Measurements from ENCODE around the gene PI4K2B. TPM values are rescaled to one million over a fixed set of nuclear protein-coding genes. Genes with fewer than 3 reads are reported as not detected.

PI4K2B gene
- total RNA-seq, 4 donors from 2014 or later: 34.3 to 53.7 (median 49.1) TPM

DNA sequence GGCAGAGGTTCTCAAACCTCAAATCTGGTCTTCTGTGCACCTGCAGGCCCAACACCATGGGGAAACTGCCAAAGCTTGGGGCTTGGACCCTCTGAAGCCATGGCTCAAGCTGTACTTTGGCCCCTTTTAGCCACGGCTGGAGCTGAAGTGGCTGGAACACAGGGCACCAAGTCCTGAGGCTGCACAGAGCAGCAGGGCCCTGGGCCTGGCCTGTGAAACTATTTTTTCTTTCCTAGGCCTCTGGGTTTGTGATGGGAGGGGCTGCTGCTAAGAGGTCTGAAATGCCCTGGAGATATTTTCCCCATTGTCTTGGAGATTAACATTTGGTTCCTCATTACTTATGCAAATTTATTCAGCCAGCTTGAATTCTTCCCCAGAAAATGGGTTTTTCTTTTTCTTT is 18.3 kb upstream of the PI4K2B start:
- H3K9me3 ChIP-seq: no peaks in the 10 kb centered on the region
- no peak overlapping the region for H3K4me3 ChIP-seq (replicated peaks in 1 of 3)
- intact Hi-C loops (cut with DNase I): no loop called here
- 71 to 100% methylated on average over 1 of the region's 1 CpG for WGBS, 2 donors
- H3K36me3 ChIP-seq: no peaks in the 10 kb centered on the region
- TF ChIP-seq, protein P1, sequence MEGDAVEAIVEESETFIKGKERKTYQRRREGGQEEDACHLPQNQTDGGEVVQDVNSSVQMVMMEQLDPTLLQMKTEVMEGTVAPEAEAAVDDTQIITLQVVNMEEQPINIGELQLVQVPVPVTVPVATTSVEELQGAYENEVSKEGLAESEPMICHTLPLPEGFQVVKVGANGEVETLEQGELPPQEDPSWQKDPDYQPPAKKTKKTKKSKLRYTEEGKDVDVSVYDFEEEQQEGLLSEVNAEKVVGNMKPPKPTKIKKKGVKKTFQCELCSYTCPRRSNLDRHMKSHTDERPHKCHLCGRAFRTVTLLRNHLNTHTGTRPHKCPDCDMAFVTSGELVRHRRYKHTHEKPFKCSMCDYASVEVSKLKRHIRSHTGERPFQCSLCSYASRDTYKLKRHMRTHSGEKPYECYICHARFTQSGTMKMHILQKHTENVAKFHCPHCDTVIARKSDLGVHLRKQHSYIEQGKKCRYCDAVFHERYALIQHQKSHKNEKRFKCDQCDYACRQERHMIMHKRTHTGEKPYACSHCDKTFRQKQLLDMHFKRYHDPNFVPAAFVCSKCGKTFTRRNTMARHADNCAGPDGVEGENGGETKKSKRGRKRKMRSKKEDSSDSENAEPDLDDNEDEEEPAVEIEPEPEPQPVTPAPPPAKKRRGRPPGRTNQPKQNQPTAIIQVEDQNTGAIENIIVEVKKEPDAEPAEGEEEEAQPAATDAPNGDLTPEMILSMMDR (IDR thresholded peaks at IDR 0.05): no peak
- no peak for TF ChIP-seq POLR2A (IDR thresholded peaks at IDR 0.05)
- no peaks in the 10 kb centered on the region for H3K4me1 ChIP-seq
- H3K27ac ChIP-seq: no peak overlapping the region
- no peak for DNase-seq
- H3K27me3 ChIP-seq: no peaks in the 10 kb centered on the region

DNA sequence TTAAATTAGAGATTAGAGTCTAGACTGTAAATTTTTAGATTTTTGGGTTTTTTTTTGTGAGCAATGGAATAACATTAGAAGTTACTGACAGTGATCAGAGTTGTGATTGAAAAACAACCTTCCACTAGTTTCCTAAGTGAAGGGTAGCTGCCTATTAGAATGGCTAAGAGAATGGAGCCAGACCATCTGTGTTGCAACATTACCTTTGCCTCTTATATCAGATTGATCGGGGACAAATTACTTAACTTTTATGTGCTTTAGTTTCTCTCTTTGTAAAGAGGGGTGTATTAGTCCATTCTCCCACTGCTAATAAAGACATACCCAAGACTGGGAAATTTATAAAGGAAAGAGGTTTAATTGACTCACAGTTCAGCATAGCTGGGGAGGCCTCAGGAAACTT is 12.5 kb upstream of the PI4K2B start:
- H3K36me3 ChIP-seq: no peaks in the 10 kb centered on the region
- no peak overlapping the region for H3K27ac ChIP-seq
- WGBS, 2 donors: 94 to 98% methylated on average over 1 of the region's 1 CpG
- no peak for DNase-seq
- no peaks in the 10 kb centered on the region for H3K27me3 ChIP-seq
- TF ChIP-seq, protein P1 (IDR thresholded peaks at IDR 0.05): no peak
- no peak for TF ChIP-seq POLR2A (IDR thresholded peaks at IDR 0.05)
- no peaks in the 10 kb centered on the region for H3K4me1 ChIP-seq
- H3K9me3 ChIP-seq: no peaks in the 10 kb centered on the region
- intact Hi-C loops (cut with DNase I): no loop called here
- H3K4me3 ChIP-seq (replicated peaks in 1 of 3): no peak overlapping the region

DNA sequence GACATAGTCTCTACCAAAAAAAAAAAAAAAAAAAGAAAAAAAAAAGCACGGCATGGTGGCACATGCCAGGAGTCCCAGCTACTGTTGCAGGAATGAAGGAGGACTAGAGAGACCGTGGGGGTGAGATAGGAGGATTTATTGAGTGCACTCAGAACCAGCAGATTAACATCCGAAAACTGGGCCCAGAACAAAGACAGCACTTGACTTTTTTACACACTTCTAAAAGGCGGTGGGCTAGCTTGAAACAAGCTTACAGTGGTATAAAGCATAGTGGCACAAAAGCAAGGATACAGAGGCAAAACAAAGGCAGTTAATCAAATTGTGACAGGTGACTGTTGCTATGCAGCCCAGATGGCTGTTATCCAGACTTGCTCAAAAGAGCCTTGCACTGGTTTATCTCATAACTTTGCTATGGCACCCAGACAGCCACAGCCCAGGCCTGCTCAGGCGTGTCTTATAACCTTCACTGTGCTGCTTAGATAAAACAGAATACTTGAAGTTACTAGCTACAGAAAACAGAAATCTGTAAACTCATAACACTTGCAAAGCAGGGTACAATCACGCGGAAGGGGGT is 9.9 kb upstream of the PI4K2B start:
- Histone ChIP-seq H3K36me3 (no peaks in the 10 kb centered on the region), H3K4me1 (no peaks in the 10 kb centered on the region), H3K27me3 (no peaks in the 10 kb centered on the region), H3K4me3 (replicated peaks in 1 of 3) (no peak overlapping the region), H3K9me3 (no peaks in the 10 kb centered on the region), H3K27ac (no peak overlapping the region)
- no peak for TF ChIP-seq POLR2A (IDR thresholded peaks at IDR 0.05)
- TF ChIP-seq, protein P1 (IDR thresholded peaks at IDR 0.05): no peak
- no peak for DNase-seq
- intact Hi-C loops (cut with DNase I): no loop called here
- 82 to 88% methylated on average over 7 of the region's 7 CpGs for whole genome bisulfite sequencing, 2 donors

DNA sequence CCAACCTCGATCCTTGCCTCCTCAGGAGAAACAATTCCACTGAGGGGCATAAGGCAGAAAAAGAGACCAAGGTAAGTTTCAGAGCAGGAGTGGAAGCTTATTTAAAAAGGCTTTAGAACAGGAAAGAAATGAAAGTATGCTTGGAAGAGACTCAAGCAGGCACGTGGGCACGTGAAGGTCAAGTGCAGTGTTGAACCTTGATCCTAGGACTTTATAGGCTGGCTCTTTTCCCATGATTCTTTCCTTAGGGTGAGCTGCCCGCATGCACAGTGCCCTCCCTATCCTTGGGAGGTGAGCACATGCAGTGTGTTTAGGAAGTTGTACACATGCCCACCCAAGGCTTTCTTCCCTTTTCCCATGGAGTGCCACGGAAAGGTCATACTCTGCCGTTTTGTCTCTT is 4.0 kb upstream of the PI4K2B start:
- H3K9me3 ChIP-seq: no peaks in the 10 kb centered on the region
- intact Hi-C loops (cut with DNase I): loop anchor here (5.0 kb wide), 1 partner anchor 82 kb away; the partner anchor contains the start of gene ZCCHC4
- TF ChIP-seq, protein P1 (IDR thresholded peaks at IDR 0.05): no peak
- TF ChIP-seq POLR2A (IDR thresholded peaks at IDR 0.05): no peak
- WGBS, 2 donors: 91 to 94% methylated on average over 6 of the region's 6 CpGs
- no peak overlapping the region for H3K4me3 ChIP-seq (replicated peaks in 1 of 3)
- no peak for DNase-seq
- no peak overlapping the region for H3K27ac ChIP-seq
- no peaks in the 10 kb centered on the region for H3K27me3 ChIP-seq
- H3K4me1 ChIP-seq: no peaks in the 10 kb centered on the region
- H3K36me3 ChIP-seq: no peaks in the 10 kb centered on the region

DNA sequence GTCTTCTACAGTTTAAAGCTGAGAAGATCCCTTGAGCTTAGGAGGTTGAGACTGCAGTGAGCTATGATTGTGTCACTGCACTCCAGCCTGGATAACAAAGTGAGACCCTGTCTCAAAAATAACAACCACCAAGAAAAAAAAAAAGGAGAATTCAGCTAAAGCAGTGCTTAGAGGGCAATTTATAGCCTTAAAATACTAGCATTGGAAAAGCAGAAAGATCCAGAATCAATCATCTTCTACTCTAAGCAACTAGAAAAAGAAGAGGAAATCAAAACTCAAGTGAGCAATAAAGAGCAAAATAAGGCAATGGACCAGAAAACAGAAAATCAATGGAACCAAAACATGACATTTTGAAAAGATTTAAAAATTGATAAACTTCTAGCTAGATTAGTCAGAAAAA is 639 bp upstream of the PI4K2B start:
- H3K4me3 ChIP-seq (replicated peaks in 1 of 3): peak overlapping the region in 1 of 3 donors; percentile 89
- intact Hi-C loops (cut with DNase I): loop anchor here (5.0 kb wide), 1 partner anchor 79 kb away; the partner anchor contains the start of gene ZCCHC4
- peak overlapping the region in 2 of 3 donors; percentile 25 to 98 for H3K27ac ChIP-seq

More for the DNA sequence above, 639 bp upstream of the PI4K2B start:
- Histone ChIP-seq H3K27me3 (no peaks in the 10 kb centered on the region), H3K9me3 (no peaks in the 10 kb centered on the region), H3K4me1 (peaks cover 13 to 19% of the 10 kb centered on the region in 2 donors), H3K36me3 (no peaks in the 10 kb centered on the region)
- TF ChIP-seq, protein P1 (IDR thresholded peaks at IDR 0.05): no peak
- TF ChIP-seq POLR2A (IDR thresholded peaks at IDR 0.05): no peak
- DNase-seq: no peak
